MM.1S (cell line): ENCODE data around the gene MAP1LC3B2.

Experiments
- DNase-seq: peaks from one replicate; pipeline ENCODE4 v3.0.0-alpha.2; 2015
- H2AFZ ChIP-seq: fragments of 300-600 bp; sonication (generic); 2 replicates; pipeline ENCODE4 v1.6.0; 2016; ENCODE audit warnings: antibody characterized with exemption, low read length
- H3F3A ChIP-seq: fragments of 300-600 bp; sonication (generic); 2 replicates; pipeline ENCODE4 v1.6.1; 2016; ENCODE audit warnings: mild to moderate bottlenecking, antibody characterized with exemption, low read length, moderate library complexity, mixed read lengths; ENCODE audit not compliant: insufficient read depth
- H3K27ac ChIP-seq: fragments of 300-600 bp; sonication (generic); 2 replicates; pipeline ENCODE4 v1.5.1; 2016; ENCODE audit warnings: mild to moderate bottlenecking, low read length
- H3K27me3 ChIP-seq: fragments of 300-600 bp; sonication (generic); replicated peaks from 2 replicates; pipeline ENCODE4 v1.6.0; 2016; ENCODE audit warnings: low read length; ENCODE audit not compliant: insufficient read depth
- H3K36me3 ChIP-seq: fragments of 300-600 bp; sonication (generic); replicated peaks from 2 replicates; pipeline ENCODE4 v1.6.1; 2016; ENCODE audit warnings: mild to moderate bottlenecking, low read length, mixed read lengths; ENCODE audit not compliant: insufficient read depth
- H3K4me1 ChIP-seq: fragments of 300-600 bp; sonication (generic); 2 replicates; pipeline ENCODE4 v1.6.1; 2016; ENCODE audit warnings: low read length, mixed read lengths
- H3K4me2 ChIP-seq: fragments of 300-600 bp; sonication (generic); 2 replicates; pipeline ENCODE4 v1.6.0; 2016; ENCODE audit warnings: low read depth, low read length
- H3K4me3 ChIP-seq: fragments of 300-600 bp; sonication (generic); 2 replicates; pipeline ENCODE4 v1.5.1; 2016; ENCODE audit warnings: low read length, mixed read lengths
- H3K79me2 ChIP-seq: fragments of 300-600 bp; sonication (generic); 2 replicates; pipeline ENCODE4 v1.6.1; 2016; ENCODE audit warnings: mixed run types, low read length, mixed read lengths
- H3K9ac ChIP-seq: fragments of 300-600 bp; sonication (generic); 2 replicates; pipeline ENCODE4 v1.6.1; 2016; ENCODE audit warnings: low read length, mixed read lengths
- H3K9me2 ChIP-seq: fragments of 300-600 bp; sonication (generic); replicated peaks from 2 replicates; pipeline ENCODE4 v1.6.1; 2016; ENCODE audit warnings: mild to moderate bottlenecking, low read length, mixed read lengths; ENCODE audit not compliant: insufficient read depth
- H3K9me3 ChIP-seq: fragments of 300-600 bp; sonication (generic); replicated peaks from 2 replicates; pipeline ENCODE4 v1.6.1; 2016; ENCODE audit warnings: mild to moderate bottlenecking, low read length, mixed read lengths; ENCODE audit not compliant: insufficient read depth
- H4K20me1 ChIP-seq: fragments of 300-600 bp; sonication (generic); 2 replicates; pipeline ENCODE4 v1.6.1; 2016; ENCODE audit warnings: mild to moderate bottlenecking, low read length, moderate library complexity, mixed read lengths; ENCODE audit not compliant: insufficient read depth
- CTCF ChIP-seq: fragments of 300-600 bp; sonication (generic); IDR thresholded peaks from 2 replicates; pipeline ENCODE4 v1.5.1; 2016; ENCODE audit warnings: antibody characterized with exemption, low read length, mixed read lengths
- EZH2 ChIP-seq: fragments of 300-600 bp; sonication (generic); optimal IDR thresholded peaks from 2 replicates; pipeline ENCODE3; 2017; ENCODE audit warnings: low read depth, mild to moderate bottlenecking, antibody characterized with exemption, low read length, mixed read lengths
- EZH2phosphoT487 ChIP-seq: fragments of 300-600 bp; sonication (generic); IDR thresholded peaks from 2 replicates; pipeline ENCODE4 v1.6.1; 2018; ENCODE audit warnings: antibody characterized with exemption, low read length

Gene MAP1LC3B2

GRCh38 chr12:116595672-116596071 is 36.5 kb downstream of the MAP1LC3B2 start:
- Histone ChIP-seq H3F3A (no peaks in the 10 kb centered on the region), H3K9me2 (no peaks in the 10 kb centered on the region), H3K9me3 (no peaks in the 10 kb centered on the region), H3K36me3 (no peaks in the 10 kb centered on the region), H3K79me2 (no peaks in the 10 kb centered on the region), H3K4me2 (no peak overlapping the region), H2AFZ (no peak overlapping the region), H3K4me3 (no peak overlapping the region), H3K9ac (no peak overlapping the region), H3K27ac (no peak overlapping the region), H4K20me1 (no peaks in the 10 kb centered on the region), H3K4me1 (no peaks in the 10 kb centered on the region), H3K27me3 (no peaks in the 10 kb centered on the region)
- DNase-seq, result no peak
- no peak for TF ChIP-seq EZH2phosphoT487
- no peak for TF ChIP-seq CTCF
- TF ChIP-seq EZH2, result no peak

GRCh38 chr12:116597886-116598285 is 38.7 kb downstream of the MAP1LC3B2 start:
- H3K4me3 ChIP-seq, result no peak overlapping the region
- no peaks in the 10 kb centered on the region for H3K79me2 ChIP-seq
- no peak overlapping the region for H2AFZ ChIP-seq
- H3K27me3 ChIP-seq, result no peaks in the 10 kb centered on the region
- H3K9me2 ChIP-seq, result no peaks in the 10 kb centered on the region
- DNase-seq, result no peak
- no peaks in the 10 kb centered on the region for H3F3A ChIP-seq
- no peak overlapping the region for H3K4me2 ChIP-seq
- H3K36me3 ChIP-seq, result no peaks in the 10 kb centered on the region
- no peaks in the 10 kb centered on the region for H4K20me1 ChIP-seq
- no peak overlapping the region for H3K27ac ChIP-seq
- H3K9me3 ChIP-seq, result no peaks in the 10 kb centered on the region
- no peak for TF ChIP-seq EZH2phosphoT487
- no peak for TF ChIP-seq EZH2
- TF ChIP-seq CTCF, result no peak
- no peaks in the 10 kb centered on the region for H3K4me1 ChIP-seq
- H3K9ac ChIP-seq, result no peak overlapping the region

- Histone ChIP-seq H3K79me2 (no peaks in the 10 kb centered on the region), H2AFZ (no peak overlapping the region), H3F3A (no peaks in the 10 kb centered on the region), H3K9me3 (no peaks in the 10 kb centered on the region), H4K20me1 (no peaks in the 10 kb centered on the region), H3K4me2 (no peak overlapping the region), H3K4me1 (no peaks in the 10 kb centered on the region), H3K4me3 (no peak overlapping the region), H3K27me3 (no peaks in the 10 kb centered on the region), H3K27ac (no peak overlapping the region), H3K36me3 (no peaks in the 10 kb centered on the region), H3K9ac (no peak overlapping the region), H3K9me2 (no peaks in the 10 kb centered on the region)
- no peak for DNase-seq
- TF ChIP-seq EZH2, result no peak
- no peak for TF ChIP-seq CTCF
- no peak for TF ChIP-seq EZH2phosphoT487
Measured at GRCh38 chr12:116598311-116599284, 39.4 kb downstream of the MAP1LC3B2 start.
